Astrocyte of the cerebellum (primary cell): Measurements from ENCODE around the gene TEX9.
"Not testable (repeated sequence)": the region's sequence is repeated elsewhere in the genome, so short reads cannot be mapped to it uniquely, and the experiment has no call there.

Experiments used
- DNase-seq: peaks from one replicate; pipeline ENCODE4 v3.0.0-alpha.2; 2011; ENCODE audit warnings: low read depth
- H3K4me3 ChIP-seq: 2 replicates; pipeline ENCODE4 v1.5.1; 2011; ENCODE audit warnings: mild to moderate bottlenecking, low read depth, low read length, moderate library complexity
- CTCF ChIP-seq: IDR thresholded peaks from 2 replicates; pipeline ENCODE4 v1.5.1; 2012; ENCODE audit warnings: low read length, low read depth, moderate library complexity, mild to moderate bottlenecking; ENCODE audit errors: missing control alignments
- in situ Hi-C: cut with HindIII; loops from 2 replicates; pipeline ENCODE4 v1.10.0; 2017; ENCODE audit warnings: low sequenced_read_pairs

TEX9 gene

DNA sequence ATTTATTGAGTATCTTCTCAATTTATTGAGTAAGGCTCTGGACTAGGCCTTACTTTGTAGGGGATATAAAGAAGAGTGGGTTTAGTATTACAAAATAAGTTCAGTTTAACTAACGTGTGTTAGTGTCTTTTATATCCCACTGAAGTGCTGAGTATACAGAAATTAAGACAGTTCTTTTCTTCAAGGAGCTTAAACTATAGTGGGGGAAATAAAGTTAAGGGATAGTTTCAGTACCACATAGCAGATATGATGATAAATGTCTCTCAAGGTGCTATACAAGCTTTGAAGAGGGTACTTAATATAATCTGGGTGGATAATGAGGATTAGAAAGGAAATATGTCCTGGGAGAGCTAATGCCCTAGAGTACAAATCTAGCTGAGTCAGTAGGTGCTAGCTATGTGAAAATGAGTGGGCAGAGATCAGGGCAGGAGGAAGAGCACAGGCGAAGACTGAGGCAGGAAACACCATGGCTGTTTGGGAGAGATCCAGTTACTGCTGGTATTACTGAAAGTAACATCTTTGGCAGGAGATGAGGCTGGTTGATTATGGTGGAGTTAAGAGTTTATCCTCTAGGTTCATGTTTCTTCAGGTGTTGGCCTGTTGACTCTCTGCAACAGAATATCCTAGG, 46.0 kb downstream of the TEX9 start:
- in situ Hi-C loops = no loop called here
- no peak for DNase-seq
- TF ChIP-seq CTCF = no peak
- H3K4me3 ChIP-seq = no peak overlapping the region

GRCh38 chr15:56413114-56413733, 48.0 kb downstream of the TEX9 start:
- DNase-seq, in situ Hi-C loops, H3K4me3 ChIP-seq: not testable (repeated sequence)

- TF ChIP-seq CTCF = no peak
- in situ Hi-C loops = no loop called here
- no peak for DNase-seq
These were observed 60.0 kb downstream of the TEX9 start for GRCh38 chr15:56425276-56425675.

GRCh38 chr15:56425976-56426375, 60.8 kb downstream of the TEX9 start:
- no peak for DNase-seq
- in situ Hi-C loops = no loop called here
- TF ChIP-seq CTCF = no peak
- no peak overlapping the region for H3K4me3 ChIP-seq

More at GRCh38 chr15:56425276-56425675, 60.0 kb downstream of the TEX9 start:
- H3K4me3 ChIP-seq = no peak overlapping the region

GRCh38 chr15:56428821-56429458, 63.7 kb downstream of the TEX9 start:
- no peak overlapping the region for H3K4me3 ChIP-seq
- DNase-seq = peak; percentile 29
- in situ Hi-C loops = no loop called here
- peak; percentile 17 for TF ChIP-seq CTCF

- no peak overlapping the region for H3K4me3 ChIP-seq
- no peak for DNase-seq
- in situ Hi-C loops = no loop called here
- TF ChIP-seq CTCF = no peak
These were observed 67.1 kb downstream of the TEX9 start for GRCh38 chr15:56432304-56432703.

DNA sequence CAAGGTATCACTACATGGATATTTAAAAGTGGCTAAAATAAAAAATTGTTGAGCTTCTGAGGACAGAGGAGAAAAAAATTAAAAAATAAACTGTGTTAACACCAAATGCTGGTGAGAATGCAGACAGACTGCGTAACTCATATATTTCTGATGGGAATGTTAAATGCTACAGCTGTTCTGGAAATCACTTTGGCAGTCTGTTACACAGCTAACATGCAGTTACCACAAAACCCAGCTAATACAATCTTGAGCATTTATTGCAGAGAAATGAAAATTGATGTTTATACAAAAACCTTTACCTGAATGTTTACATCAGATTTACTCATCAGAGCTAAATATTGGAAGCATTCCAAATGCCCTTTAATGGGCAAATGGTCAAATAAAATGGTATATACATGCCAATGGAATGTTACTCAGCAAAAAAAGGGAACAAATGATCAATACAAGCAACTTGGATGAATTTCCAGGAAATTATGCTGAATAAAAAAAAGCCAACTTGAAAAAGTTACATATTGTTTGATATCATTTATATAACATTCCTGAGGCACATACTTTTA, 75.1 kb downstream of the TEX9 start:
- no peak for TF ChIP-seq CTCF
- no peak for DNase-seq
- no peak overlapping the region for H3K4me3 ChIP-seq
- in situ Hi-C loops = no loop called here
